OCI-LY1 (cell line): Measurements from ENCODE around the gene ZNF655.

Experiments used
- EZH2 ChIP-seq: fragments of 200-600 bp; sonication (generic), shearing (Covaris generic); IDR thresholded peaks from 2 replicates; pipeline ENCODE4 v1.8.0; 2017; ENCODE audit warnings: borderline replicate concordance, mixed run types, mild to moderate bottlenecking, antibody characterized with exemption, low read length, moderate library complexity, mixed read lengths
- TF ChIP-seq, protein P1 (sequence below): fragments of 200-600 bp; sonication (generic), shearing (Covaris generic); IDR thresholded peaks from 2 replicates; pipeline ENCODE4 v1.5.1; 2017; ENCODE audit warnings: mild to moderate bottlenecking, antibody characterized with exemption, low read length, moderate library complexity, mixed read lengths

DNA sequence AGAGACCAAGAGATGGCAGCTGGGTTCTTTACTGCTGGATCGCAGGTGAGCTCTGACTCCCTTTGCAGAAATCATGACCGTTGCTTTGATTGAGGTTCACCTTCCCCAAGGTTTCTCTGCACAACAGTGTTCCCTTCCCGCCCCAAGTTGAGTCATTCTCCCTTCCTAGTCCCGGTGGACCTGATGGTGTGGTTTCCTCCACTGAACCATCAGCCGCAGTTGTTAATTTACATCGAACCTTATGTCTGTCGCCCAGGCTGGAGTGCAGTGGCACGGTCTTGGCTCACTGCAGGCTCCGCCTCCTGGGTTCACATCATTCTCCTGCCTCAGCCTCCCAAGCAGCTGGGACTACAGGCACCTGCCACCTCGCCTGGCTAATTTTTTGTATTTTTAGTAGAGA is 64.2 kb downstream of the ZNF655 start:
- TF ChIP-seq, protein P1, sequence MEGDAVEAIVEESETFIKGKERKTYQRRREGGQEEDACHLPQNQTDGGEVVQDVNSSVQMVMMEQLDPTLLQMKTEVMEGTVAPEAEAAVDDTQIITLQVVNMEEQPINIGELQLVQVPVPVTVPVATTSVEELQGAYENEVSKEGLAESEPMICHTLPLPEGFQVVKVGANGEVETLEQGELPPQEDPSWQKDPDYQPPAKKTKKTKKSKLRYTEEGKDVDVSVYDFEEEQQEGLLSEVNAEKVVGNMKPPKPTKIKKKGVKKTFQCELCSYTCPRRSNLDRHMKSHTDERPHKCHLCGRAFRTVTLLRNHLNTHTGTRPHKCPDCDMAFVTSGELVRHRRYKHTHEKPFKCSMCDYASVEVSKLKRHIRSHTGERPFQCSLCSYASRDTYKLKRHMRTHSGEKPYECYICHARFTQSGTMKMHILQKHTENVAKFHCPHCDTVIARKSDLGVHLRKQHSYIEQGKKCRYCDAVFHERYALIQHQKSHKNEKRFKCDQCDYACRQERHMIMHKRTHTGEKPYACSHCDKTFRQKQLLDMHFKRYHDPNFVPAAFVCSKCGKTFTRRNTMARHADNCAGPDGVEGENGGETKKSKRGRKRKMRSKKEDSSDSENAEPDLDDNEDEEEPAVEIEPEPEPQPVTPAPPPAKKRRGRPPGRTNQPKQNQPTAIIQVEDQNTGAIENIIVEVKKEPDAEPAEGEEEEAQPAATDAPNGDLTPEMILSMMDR: no peak
- TF ChIP-seq EZH2: no peak
